NCI-H460 (cell line): ENCODE results near the gene XCL2. TPM values are rescaled to one million over a fixed set of nuclear protein-coding genes. Genes with fewer than 3 reads are reported as not detected.

Experiments
- DNase-seq: peaks from one replicate; pipeline ENCODE4 v3.0.0-alpha.2; 2016; ENCODE audit warnings: low read depth; ENCODE audit errors: extremely low read depth
- total RNA-seq: library from RNA; depleted of rRNA; stranded (reverse); fragments of >200 nt; shearing (Covaris generic); gene quantifications from 2 replicates; pipeline ENCODE4 v1.2.3, GENCODE V29; 2014

XCL2 gene
- total RNA-seq, 1 experiment from 2014 or later = not detected

DNA sequence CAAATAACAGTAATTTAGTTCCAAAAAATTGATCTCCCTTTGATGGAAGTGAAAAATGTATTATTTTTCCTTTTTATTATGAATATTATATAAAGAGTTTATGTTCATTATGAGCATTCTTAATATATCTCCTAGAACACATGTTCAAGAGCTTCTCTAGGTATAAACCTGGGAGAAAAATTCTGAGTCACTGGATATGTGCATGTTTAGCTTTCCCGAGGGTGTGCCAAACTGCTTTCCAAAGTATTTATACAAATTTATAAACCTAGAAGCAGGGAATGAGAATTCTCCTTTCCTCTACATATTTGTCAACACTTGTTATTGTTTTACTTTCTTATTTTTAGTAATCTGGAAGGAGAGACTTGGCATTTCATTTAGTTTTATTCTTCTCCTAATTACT lies 25.0 kb downstream of the XCL2 start:
- DNase-seq = no peak

DNA sequence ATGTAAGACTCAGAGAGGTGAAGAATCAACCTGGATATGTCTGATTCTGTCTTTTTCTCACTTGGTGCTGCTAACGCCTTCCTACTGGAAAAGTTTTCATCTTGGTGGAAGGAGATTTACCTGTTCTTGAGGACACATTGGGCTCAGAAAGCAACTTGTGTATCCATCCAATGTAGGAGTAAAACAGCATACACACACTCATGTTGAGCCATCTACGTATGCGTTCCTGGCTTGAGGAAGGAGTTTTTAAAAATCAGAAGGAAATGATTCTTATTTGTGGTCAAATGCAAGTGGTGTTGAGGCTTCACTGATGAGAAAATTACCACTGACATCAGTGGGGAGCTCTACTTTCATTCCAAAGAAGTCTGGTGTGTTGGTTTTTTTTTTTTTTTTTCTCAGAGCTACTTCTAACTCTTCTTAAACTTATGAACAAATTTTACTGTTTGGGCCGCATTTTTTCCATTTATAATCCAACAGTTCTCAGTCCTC lies 25.6 kb downstream of the XCL2 start:
- no peak for DNase-seq

- DNase-seq = no peak
These were observed 29.3 kb downstream of the XCL2 start for GRCh38 chr1:168514455-168514854.

- DNase-seq = no peak
These were observed 30.0 kb downstream of the XCL2 start for GRCh38 chr1:168513656-168514404.

GRCh38 chr1:168512864-168513595 lies 30.8 kb downstream of the XCL2 start:
- no peak for DNase-seq

- no peak for DNase-seq
These were observed 33.7 kb downstream of the XCL2 start for GRCh38 chr1:168509875-168510791.

DNA sequence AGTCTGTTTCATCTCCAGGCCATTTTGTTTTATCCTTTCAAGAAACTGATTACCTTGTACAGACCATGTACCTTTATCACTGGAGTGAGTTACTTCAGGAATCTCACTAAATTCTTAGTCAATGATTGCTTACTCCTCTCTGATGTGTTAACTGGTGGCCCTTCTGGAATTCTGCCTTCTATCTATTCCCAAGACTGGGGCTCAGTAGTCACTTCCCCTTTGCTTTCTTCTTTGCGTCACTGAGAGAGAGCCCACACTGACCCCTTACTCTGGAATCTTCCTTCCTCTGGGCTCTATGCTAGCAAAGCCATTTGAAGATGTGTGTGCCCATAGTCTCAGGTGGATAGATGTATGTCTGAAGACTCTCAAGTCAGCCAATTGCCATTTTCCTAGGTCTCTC lies 34.6 kb downstream of the XCL2 start:
- no peak for DNase-seq

- no peak for DNase-seq
These were observed 36.0 kb downstream of the XCL2 start for GRCh38 chr1:168507828-168508227.

- no peak for DNase-seq
These were observed 36.6 kb downstream of the XCL2 start for GRCh38 chr1:168507231-168507630.

GRCh38 chr1:168506204-168506819 lies 37.5 kb downstream of the XCL2 start:
- DNase-seq = no peak

- no peak for DNase-seq
These were observed 38.8 kb downstream of the XCL2 start for GRCh38 chr1:168505006-168505405.

DNA sequence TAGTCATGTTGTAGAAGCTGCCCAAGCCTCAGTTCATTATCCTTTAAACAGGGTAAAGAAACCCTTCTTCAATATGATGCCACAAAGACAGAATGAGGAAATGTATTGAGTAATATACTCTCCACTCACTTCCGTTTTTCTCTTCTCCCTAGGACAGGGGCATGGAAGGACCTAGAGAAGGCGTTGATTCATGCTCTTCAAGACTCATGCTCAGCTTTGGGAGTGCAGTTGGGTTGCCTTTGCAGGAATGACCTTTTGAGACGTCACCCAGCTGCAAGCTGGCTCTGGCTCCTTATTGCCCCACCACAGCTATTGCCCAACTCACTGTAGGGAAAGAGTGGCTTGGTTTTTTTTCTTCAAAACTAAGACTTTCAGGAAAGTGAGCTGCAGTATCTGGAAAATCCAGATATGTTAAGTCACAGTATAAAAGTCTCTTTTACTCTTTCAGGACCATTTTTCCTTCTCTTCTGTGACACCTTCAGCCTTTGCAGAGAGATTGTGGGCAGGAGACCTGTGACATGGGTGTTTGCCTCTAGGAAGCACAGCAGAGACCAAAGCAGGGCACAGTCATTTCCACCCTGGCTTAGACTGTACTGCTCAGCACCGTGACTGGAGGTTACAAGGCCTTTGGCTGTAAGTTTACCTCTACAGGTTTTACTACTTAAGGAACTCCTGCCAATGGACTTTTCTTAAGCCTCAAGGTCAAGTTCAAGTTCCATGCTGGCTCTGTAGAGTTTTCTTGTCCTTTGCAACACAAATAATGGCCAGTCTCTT lies 39.5 kb downstream of the XCL2 start:
- DNase-seq = no peak

GRCh38 chr1:168499688-168500049 lies 44.1 kb downstream of the XCL2 start:
- DNase-seq = no peak

DNA sequence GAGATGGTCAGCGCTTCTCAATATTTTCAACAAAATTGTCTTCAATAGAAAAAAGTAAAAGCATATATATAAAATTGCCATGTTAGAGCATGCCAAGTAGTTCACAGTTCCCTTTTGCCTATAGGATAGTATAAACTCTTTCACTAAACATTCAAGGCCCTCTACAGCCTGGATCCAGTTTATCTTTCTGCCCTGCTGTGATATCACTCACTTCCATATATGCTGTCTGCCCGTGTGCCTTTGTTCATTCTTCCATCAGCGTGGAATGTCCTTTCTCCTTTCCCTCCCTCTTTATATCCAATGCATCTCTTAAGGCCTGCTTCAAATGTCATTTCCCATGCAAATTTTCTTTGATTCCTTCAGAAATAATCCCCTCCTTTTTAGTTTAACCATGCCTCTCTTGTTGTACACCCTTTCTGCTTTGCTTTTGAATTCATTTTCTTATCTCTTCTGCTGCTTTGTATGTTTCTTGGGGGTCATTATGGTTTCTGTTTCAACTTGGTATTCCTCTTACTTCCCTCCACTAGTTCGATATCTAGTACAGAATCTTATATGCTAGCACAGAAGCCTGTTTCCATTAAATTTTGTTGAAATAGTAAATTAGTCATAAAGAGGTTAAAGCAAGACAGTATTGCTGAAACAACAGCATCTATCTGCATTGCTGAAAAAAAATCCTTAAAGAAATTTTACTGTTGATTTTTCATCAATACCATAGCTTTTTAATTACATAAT lies 44.7 kb downstream of the XCL2 start:
- DNase-seq = no peak

GRCh38 chr1:168498159-168498631 lies 45.6 kb downstream of the XCL2 start:
- DNase-seq = no peak

- DNase-seq = no peak
These were observed 46.3 kb downstream of the XCL2 start for GRCh38 chr1:168497376-168497950.

DNA sequence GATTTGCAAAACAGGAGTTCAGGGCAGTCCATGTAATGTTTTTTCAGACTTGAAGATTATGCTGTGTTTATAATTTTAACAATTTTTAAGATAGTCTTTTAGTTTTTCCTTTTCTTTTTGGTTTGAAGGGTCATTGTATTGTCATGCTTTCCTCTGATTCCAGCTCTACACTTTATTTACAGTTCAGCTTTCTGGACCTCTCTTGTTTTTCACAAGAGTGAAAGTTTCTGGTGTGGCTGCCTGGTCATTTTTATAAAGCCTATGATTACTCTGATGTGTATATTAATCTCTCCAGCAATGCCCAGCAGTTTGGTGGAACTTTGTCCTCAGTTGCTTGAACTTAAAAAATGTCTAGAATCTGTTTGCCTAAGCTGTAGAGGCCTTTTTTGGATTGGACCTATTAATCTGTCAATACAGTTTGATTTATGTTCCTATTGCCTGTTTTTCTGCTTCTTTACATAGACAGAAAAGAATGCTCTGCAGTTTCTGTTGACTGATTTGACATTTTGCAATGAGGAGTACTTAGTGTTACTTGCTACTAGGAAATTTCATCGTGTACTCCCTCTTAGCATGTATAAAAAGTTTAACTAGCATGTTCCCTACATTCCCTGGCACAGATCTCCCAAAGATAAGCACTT lies 52.2 kb downstream of the XCL2 start:
- DNase-seq = no peak
